GM19043 (cell line): ENCODE measurements around the gene GPR55.

Experiments
- ATAC-seq: cut with Tn5 transposase; IDR thresholded peaks from one replicate; pipeline ENCODE4 v1.9.1; 2021; ENCODE audit warnings: low read depth; ENCODE audit not compliant: unreplicated experiment

The GPR55 gene

GRCh38 chr2:230951396-230951795 lies 26.4 kb upstream of the GPR55 start:
- ATAC-seq: no peak

DNA sequence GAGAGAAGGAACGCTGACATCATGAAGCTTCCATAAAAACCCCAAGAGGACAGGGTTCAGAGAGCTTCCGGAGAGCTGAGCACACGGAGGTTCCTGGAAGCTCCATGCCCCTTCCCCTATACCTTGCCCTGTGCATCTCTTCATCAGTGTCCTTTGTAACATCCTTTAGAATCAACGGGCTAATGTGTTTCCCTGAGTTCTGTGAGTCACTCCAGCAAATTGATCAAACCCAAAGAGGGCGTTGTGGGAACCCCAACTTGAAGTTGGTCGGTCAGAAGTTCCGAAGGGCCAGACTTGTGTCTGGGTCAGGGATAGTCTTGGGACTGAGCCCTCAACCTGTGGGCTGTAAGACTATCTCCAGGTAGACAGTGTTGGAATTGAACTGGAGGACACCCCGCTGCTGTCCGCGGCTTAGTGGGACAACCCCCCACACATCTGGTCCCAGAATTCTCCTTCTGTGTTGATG lies 25.9 kb upstream of the GPR55 start:
- no peak for ATAC-seq

DNA sequence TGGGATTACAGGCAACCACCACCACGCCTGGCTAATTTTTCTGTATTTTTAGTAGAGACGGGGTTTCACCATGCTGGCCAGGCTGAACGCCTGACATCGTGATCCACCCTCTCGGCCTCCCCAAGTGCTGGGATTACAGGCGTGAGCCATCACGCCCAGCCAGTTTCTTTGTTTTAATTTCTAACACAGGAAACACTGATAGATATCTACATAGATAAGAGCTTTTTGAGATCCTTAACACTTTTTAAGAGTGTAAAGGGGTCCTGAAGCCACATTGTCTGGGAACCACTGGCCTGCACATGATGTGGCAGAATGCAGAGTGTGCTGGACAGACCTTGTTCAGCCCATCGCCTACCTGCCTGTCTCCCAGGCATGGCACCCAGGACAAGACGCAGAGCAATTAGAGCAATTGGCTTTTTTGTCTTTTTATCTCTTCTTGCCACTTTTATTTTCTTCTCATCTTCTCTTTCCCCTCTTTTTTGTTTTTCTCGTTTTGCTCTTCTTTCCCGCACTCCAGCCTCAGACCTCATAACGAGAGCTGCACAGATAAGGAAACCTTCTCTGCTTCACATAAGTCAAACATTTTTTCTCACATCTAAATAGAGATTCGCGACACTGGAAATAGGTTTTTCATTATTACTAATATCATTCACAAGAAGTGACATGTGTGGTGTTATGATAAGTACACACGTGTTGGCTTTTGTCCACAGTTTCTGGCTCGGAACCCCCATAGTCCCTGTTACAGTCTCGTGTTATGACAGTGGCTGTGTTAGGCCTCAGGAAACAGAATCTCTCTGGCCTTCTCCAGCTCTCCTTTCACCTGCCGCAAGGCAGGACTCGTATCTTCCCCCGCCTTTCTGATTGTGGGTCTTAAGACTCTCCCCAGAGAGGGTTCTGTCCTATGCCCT lies 25.2 kb upstream of the GPR55 start:
- peak; percentile 55 for ATAC-seq

GRCh38 chr2:230947908-230948365 lies 22.9 kb upstream of the GPR55 start:
- peak; percentile 43 for ATAC-seq

DNA sequence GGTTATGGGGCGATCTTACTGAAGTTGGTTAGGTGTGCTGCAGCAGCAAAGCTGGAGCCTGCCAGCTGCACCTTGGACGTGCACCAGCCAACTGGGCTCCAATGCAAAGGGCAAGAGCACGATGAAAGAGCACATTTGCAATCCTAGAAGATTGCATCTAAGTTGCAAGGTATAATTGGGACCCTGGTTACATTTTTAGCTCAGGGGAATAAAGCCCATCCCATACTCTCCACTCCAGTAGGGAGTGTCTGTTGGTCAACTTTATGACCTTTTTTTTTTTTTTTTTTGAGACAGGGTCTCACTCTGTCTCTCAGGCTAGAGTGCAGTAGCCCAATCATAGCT lies 22.2 kb upstream of the GPR55 start:
- no peak for ATAC-seq

GRCh38 chr2:230946429-230947234 lies 21.6 kb upstream of the GPR55 start:
- no peak for ATAC-seq

GRCh38 chr2:230944757-230945372 lies 19.8 kb upstream of the GPR55 start:
- ATAC-seq: no peak

DNA sequence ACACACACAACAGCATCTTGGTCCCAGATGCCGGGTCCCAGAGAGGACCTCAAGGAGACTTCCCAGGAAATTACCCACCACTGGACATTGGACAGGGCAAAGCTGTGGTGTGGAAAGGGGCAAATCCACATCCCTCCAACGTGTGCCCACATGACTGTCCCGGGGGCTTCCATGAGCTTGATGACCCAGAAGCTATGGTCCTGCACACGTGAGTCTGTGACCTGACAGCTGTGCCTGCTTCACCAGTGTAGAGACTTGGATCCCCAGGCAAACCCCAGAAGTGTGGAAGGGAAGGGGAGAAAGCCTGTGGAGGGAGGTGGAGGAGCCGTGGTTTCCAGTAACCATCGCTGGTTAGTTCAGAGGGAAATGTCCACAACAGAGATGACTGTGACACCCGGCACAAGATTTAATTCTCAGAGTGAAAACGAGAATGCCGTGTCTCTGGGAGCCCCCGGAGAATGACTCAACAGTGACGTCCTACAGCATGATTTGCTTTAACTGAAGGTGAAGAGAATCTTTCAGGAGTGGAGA lies 19.1 kb upstream of the GPR55 start:
- ATAC-seq: peak; percentile 40

DNA sequence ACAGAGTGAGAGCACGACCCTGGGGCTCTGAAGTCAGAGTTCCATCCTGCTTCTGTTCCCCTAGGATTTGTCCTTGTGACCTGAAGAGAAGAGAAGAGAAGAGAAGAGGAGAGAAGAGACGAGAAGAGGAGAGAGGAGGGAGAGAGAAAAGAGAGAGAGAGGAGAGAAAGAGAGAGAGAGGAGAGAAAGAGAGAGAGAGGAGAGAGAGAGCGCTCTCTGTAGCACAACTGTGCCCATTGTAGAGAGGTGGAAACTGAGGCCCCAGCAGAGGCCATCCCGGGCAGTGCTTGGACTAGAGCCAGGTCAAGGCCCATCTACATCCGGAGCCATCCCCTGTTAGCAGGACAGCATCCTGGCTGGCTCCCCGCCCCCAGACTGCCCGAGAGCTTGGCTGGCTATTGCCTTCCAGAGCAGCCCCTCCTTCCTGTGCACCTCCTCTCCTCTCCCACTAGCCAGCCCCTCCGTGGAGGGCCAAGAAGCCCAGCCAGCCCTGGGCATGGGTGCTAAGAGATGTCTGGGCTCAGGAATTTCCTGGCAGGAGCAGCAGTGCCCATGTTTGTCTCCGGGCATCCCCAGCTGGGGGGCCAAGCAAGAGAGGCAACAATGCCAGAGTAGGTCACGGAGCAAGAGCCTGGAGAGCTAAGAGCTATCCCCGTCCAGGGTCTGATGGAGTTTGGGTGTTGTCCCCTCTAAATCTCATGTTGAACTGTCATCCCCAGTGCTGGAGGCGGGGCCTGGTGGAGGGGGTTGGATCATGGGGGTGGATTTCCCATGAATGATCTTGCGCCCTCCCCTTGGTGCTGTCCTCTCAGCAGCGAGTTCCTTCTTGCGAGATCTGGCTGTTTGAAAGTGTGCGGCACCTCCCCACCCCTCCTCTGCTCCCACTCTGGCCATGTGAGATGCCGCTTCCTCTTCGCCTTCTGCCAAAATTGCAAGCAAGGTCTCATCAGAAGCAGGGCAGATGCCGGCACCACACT lies 18.2 kb upstream of the GPR55 start:
- peak; percentile 65 for ATAC-seq

DNA sequence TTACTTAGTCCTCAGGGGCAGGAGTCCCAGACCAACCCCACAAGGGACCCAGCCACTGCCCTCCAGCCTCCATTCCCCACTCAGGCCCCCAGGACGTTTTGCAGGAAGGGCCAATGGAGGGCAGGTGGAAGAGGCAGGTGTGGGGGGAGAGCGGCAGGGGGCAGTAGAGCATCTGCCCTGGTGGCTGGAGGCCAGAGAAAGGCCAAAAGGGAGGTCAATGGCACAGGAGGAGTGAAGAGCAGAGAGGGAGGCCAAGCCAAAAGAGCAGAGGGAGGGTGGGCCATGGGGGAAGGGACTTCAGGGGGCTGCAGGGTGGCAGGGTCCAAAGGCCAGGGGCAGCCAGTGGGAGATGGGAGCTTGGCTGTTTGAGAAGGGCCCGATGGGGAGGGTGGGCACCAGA lies 17.3 kb upstream of the GPR55 start:
- no peak for ATAC-seq

- no peak for ATAC-seq
Observed at GRCh38 chr2:230941202-230942180, 16.4 kb upstream of the GPR55 start.

DNA sequence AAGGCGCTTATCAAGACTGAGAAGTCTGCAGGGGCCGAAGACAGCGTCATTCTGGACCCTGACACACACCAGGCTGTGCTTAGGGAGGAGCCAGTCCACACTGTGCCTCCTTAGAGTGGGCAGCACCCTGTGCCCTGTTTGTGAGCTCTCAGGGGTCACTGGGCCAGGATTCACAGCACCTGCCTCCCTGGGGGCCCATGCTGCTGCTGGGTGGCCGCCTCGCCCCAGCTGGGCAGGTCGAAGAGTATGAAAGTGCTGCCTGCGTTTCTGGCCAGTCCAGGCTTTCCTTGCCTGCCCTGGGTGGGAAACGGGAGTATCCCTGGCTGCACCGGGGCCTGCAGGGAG lies 15.4 kb upstream of the GPR55 start:
- ATAC-seq: no peak

- no peak for ATAC-seq
Observed at GRCh38 chr2:230939691-230940470, 14.8 kb upstream of the GPR55 start.

DNA sequence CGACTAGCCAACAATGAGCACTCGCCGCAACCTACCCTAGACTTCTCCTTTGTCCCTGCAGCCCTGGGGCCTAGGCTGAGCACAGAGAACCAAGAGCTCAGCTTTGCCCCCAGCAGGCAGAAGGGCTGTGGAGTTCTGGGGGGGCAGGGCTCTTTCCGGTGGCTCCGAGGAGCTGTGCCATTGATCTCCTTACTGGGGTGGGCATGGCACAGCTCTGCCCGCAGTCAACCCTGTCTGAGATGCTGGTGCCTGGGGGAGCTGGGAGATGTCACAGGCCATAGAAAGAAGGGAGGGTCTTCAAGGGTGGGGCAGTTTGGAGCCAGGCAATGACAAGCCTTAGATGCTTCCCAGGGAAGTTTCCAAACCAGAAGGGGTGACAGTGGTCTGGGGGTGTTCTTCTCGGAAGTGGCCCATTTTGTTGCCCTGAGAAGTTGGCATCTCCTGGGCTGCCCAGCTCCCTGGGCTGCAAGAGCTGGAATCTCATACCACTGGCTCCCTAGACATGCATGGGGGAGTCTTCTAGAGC lies 14.1 kb upstream of the GPR55 start:
- ATAC-seq: no peak

GRCh38 chr2:230938516-230939065 lies 13.5 kb upstream of the GPR55 start:
- ATAC-seq: no peak

DNA sequence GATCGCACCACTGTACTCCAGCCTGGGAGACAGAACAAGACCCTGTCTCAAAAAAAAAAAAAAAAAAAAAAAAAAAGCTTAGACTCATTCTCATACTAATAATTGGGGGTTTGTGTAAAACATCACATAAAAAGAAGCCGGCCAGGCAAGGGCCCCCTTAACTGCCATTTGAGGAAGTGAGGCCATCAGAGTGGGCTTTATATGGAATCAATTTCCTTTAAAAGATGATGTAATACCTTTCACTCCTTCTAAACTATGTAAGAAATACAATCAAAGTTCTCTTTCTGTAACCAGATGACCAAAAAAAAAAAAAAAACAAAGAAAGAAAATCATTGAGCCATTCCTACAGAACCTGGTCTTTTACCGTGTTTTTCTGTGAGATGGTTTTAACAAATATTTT lies 13.1 kb upstream of the GPR55 start:
- ATAC-seq: no peak

GRCh38 chr2:230937362-230937761 lies 12.3 kb upstream of the GPR55 start:
- ATAC-seq: no peak
